Measurements from ENCODE around the gene CFAP299. TPM values are rescaled to one million over a fixed set of nuclear protein-coding genes. Genes with fewer than 3 reads are reported as not detected.
"Not testable (repeated sequence)": the region's sequence is repeated elsewhere in the genome, so short reads cannot be mapped to it uniquely, and the experiment has no call there.

CFAP299 gene
- total RNA-seq, 1 donor from 2014 or later, result not detected

DNA sequence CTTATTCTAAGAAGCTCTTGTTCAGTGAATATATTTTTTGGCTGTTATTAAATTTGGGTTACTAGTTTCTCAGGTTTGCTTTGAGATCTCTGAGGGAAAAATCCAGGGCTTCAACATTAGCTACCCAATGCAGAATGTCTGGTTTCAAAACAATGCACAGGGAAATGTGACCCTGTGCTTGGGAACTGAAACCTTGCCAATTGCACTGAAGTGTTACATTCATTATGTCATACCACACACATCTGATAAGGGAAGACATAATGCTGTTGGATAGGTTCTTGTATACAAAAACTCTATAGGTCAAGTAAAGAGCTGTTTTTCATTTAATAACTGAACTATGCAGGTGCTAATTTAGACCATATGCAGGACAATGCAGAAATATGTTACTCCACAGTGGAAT is 349.7 kb downstream of the CFAP299 start:
- Mint-ChIP-seq H3K27me3 (ENCODE audit: unreplicated experiment) (peaks cover 1% of the 10 kb centered on the region), H3K4me1 (ENCODE audit: unreplicated experiment) (no peaks in the 10 kb centered on the region), H3K4me3 (ENCODE audit: unreplicated experiment) (no peak overlapping the region), H3K27ac (ENCODE audit: unreplicated experiment) (no peak overlapping the region), H3K36me3 (ENCODE audit: low read depth, unreplicated experiment) (no peaks in the 10 kb centered on the region), H3K9me3 (ENCODE audit: unreplicated experiment) (no peaks in the 10 kb centered on the region)
- DNase-seq (ENCODE audit: low spot score), result no peak
- TF ChIP-seq CTCF (IDR thresholded peaks at IDR 0.05; ENCODE audit: unreplicated experiment), result no peak

DNA sequence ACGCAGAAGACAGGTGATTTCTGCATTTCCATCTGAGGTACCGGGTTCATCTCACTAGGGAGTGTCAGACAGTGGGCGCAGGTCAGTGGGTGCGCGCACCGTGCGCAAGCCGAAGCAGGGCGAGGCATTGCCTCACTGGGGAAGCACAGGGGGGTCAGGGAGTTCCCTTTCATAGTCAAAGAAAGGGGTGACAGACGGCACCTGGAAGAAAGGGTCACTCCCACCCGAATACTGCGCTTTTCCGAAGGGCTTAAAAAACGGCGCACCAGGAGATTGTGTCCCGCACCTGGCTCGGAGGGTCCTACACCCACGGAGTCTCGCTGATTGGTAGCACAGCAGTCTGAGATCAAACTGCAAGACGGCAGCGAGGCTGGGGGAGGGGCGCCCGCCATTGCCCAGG is 352.2 kb downstream of the CFAP299 start:
- not testable (repeated sequence) for H3K4me1 Mint-ChIP-seq (ENCODE audit: unreplicated experiment); H3K9me3 Mint-ChIP-seq (ENCODE audit: unreplicated experiment); H3K4me3 Mint-ChIP-seq (ENCODE audit: unreplicated experiment); H3K27ac Mint-ChIP-seq (ENCODE audit: unreplicated experiment); H3K27me3 Mint-ChIP-seq (ENCODE audit: unreplicated experiment); H3K36me3 Mint-ChIP-seq (ENCODE audit: low read depth, unreplicated experiment); DNase-seq (ENCODE audit: low spot score)

- no peak overlapping the region for H3K27ac Mint-ChIP-seq (ENCODE audit: unreplicated experiment)
- no peak overlapping the region for H3K4me3 Mint-ChIP-seq (ENCODE audit: unreplicated experiment)
- H3K4me1 Mint-ChIP-seq (ENCODE audit: unreplicated experiment), result no peaks in the 10 kb centered on the region
- no peaks in the 10 kb centered on the region for H3K9me3 Mint-ChIP-seq (ENCODE audit: unreplicated experiment)
- DNase-seq (ENCODE audit: low spot score), result no peak
- TF ChIP-seq CTCF (IDR thresholded peaks at IDR 0.05; ENCODE audit: unreplicated experiment), result no peak
- H3K27me3 Mint-ChIP-seq (ENCODE audit: unreplicated experiment), result no peaks in the 10 kb centered on the region
- H3K36me3 Mint-ChIP-seq (ENCODE audit: low read depth, unreplicated experiment), result no peaks in the 10 kb centered on the region
Measured at GRCh38 chr4:80694171-80694570, 358.6 kb downstream of the CFAP299 start.

- Mint-ChIP-seq H3K4me3 (ENCODE audit: unreplicated experiment) (no peak overlapping the region), H3K27ac (ENCODE audit: unreplicated experiment) (no peak overlapping the region), H3K9me3 (ENCODE audit: unreplicated experiment) (no peaks in the 10 kb centered on the region), H3K4me1 (ENCODE audit: unreplicated experiment) (no peaks in the 10 kb centered on the region), H3K36me3 (ENCODE audit: low read depth, unreplicated experiment) (no peaks in the 10 kb centered on the region), H3K27me3 (ENCODE audit: unreplicated experiment) (no peaks in the 10 kb centered on the region)
- no peak for TF ChIP-seq CTCF (IDR thresholded peaks at IDR 0.05; ENCODE audit: unreplicated experiment)
- no peak for DNase-seq (ENCODE audit: low spot score)
Measured at GRCh38 chr4:80705311-80705710, 369.8 kb downstream of the CFAP299 start.

DNA sequence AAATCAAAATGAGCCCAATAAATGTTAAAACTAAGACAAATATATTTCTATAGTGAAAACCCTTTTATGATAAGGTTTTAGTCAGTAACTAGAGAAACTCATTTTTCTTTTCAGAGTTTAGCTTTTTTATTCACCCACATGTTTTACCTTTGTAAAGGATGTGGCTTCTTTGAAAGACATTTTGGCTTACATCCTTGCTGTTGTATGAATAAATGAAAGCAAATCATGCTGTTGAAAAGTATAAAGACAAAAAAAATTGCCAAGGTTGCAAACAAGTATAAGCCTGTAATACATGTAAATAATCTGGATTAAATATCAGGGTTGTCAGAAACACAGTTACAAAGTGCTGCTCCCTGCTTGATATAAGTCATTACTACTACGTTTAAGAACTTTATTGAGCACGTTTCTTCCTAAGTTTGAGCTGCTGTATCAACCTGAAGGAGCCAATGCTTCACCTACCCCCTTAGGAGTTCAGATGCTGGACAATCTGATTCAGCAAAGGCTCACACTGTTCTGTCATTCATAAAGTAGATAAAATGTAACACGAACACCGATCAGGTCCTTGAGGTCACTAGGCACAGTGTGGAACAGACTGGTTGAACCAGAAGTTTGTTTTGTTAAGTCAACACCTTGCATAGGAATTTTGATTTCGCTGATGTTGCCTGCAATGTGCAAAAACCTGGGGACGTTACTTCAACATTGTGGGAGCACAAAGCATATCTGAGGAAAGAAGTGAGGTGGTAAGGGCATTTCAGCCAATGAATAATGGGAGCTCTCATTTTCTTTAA is 373.7 kb downstream of the CFAP299 start:
- H3K27ac Mint-ChIP-seq (ENCODE audit: unreplicated experiment), result no peak overlapping the region
- no peak overlapping the region for H3K4me3 Mint-ChIP-seq (ENCODE audit: unreplicated experiment)
- H3K27me3 Mint-ChIP-seq (ENCODE audit: unreplicated experiment), result no peaks in the 10 kb centered on the region
- no peak for TF ChIP-seq CTCF (IDR thresholded peaks at IDR 0.05; ENCODE audit: unreplicated experiment)
- no peak for DNase-seq (ENCODE audit: low spot score)
- H3K36me3 Mint-ChIP-seq (ENCODE audit: low read depth, unreplicated experiment), result no peaks in the 10 kb centered on the region
- H3K4me1 Mint-ChIP-seq (ENCODE audit: unreplicated experiment), result no peaks in the 10 kb centered on the region
- no peaks in the 10 kb centered on the region for H3K9me3 Mint-ChIP-seq (ENCODE audit: unreplicated experiment)

All from endothelial cell (in vitro differentiated cells).